Measurements from ENCODE around the gene EPS15. TPM values are rescaled to one million over a fixed set of nuclear protein-coding genes. Genes with fewer than 3 reads are reported as not detected.
A peak's percentile ranks its signal among the peaks of the same experiment; 100 is the strongest.
"Not testable (repeated sequence)": the region's sequence is repeated elsewhere in the genome, so short reads cannot be mapped to it uniquely, and the experiment has no call there.

EPS15 gene
- total RNA-seq, 5 donors from 2014 or later (not counting 1 experiment from before 2014, with no cell fraction given): 61.0 to 76.1 (median 75.2) TPM

DNA sequence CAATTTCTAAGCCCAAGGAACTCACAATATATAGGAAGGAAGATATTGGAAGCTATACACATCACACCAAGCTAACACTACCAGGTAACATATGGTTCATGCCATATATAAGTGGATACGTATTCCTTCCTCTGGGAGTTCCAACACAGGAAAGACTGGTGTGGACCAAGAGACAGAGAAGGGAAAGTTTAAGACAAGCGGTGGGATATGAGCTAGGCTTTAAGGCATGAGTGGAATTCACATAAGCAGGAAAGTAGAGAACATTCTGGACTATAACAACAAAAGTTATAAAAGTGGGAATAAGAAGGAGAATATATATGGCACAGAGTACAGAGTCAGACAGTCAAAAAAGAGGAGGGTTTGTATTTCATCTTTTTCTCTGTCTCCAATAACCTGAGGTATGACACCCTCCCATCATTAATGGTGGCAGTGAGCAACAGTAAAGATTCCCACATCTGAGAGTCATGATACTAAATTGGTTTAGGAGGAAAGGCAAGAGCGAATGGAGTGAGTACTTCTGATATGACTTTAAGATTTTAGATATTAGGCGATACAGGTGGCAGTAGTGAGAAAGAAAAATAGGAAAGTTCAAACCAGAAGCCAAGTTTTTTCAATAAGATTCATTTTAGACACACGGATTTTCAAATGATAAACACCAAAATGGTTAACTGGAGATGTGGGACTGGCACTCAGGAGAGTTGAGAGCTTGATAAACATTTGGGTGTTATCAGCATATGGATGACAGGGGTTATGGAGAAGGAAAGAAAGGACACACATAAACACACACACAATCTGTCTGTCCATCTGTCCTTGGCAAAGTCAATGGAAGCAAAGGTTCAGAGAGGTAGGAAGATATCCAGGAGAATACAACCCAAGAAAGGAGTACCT is 101.3 kb downstream of the EPS15 start:
- no peaks in the 10 kb centered on the region for H3K27me3 ChIP-seq (replicated peaks in 1 of 2; ENCODE audit: control insufficient read depth in 2 of 2, extremely low read depth in 1 of 2, insufficient read depth in 2 of 2, low read length in 1 of 2)
- ChIA-PET POLR2A (no interaction called here), CTCF (interaction anchor here in 1 of 2 donors (0.5 kb wide), 1 partner anchor 1207 kb away, joined by 3 read pairs; no protein-coding TSS in a partner anchor)
- H3K36me3 ChIP-seq (ENCODE audit: control insufficient read depth in 2 of 2, extremely low read depth in 1 of 2, insufficient read depth in 1 of 2, low read length in 1 of 2): peaks cover 0 to 11% of the 10 kb centered on the region in 2 donors
- 93% methylated on average over 2 of the region's 5 CpGs for WGBS (ENCODE audit: insufficient coverage)
- H3K4me1 ChIP-seq (ENCODE audit: control insufficient read depth in 1 of 2, extremely low read depth in 1 of 2, insufficient read depth in 2 of 2, low read length in 2 of 2): no peaks in the 10 kb centered on the region
- peaks cover 56% of the 10 kb centered on the region for H3K36me3 Mint-ChIP-seq
- no peak for DNase-seq
- H3K9me3 Mint-ChIP-seq: no peaks in the 10 kb centered on the region
- no peak overlapping the region for H3K27ac ChIP-seq (ENCODE audit: low read length)
- H3K9me3 ChIP-seq: no peaks in the 10 kb centered on the region
- no peak overlapping the region for H3K4me3 ChIP-seq (ENCODE audit: control insufficient read depth in 1 of 2, extremely low read depth in 1 of 2, low read length in 1 of 2)
- H3K4me3 Mint-ChIP-seq: no peak overlapping the region
- H3K4me1 Mint-ChIP-seq: peaks cover 3 to 7% (median 7%) of the 10 kb centered on the region in 3 donors
- no peaks in the 10 kb centered on the region for H3K27me3 Mint-ChIP-seq
- ATAC-seq (replicated peaks in 1 of 4): no peak
- H3K27ac Mint-ChIP-seq: peak overlapping the region in 1 of 2 donors; percentile 7

DNA sequence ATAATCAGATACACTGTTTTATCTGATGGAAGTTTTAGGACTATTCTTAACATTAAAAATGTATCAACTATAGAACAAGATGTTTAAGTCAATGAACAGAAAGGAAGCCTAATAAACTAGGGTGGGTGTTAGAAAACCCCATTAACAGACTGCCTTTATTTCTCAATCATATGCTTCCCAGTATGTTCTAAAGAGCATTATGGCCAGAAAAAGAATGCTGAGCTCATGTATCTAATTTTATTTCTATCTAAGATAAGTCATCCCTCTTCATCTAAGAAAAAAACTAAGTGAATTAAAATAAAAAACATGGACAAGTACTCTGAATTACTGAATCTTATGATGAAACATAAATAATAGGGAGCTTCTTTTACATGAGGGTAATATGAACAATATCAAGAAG is 102.2 kb downstream of the EPS15 start:
- Mint-ChIP-seq H3K4me3 (no peak overlapping the region), H3K36me3 (peaks cover 59% of the 10 kb centered on the region), H3K27ac (no peak overlapping the region), H3K27me3 (no peaks in the 10 kb centered on the region), H3K9me3 (no peaks in the 10 kb centered on the region), H3K4me1 (peaks cover 0 to 7% (median 4%) of the 10 kb centered on the region in 3 donors)
- DNase-seq (no peak), ATAC-seq (replicated peaks in 1 of 4) (no peak)
- Histone ChIP-seq H3K9me3 (no peaks in the 10 kb centered on the region), H3K4me3 (ENCODE audit: control insufficient read depth in 1 of 2, extremely low read depth in 1 of 2, low read length in 1 of 2) (no peak overlapping the region), H3K27me3 (replicated peaks in 1 of 2; ENCODE audit: control insufficient read depth in 2 of 2, extremely low read depth in 1 of 2, insufficient read depth in 2 of 2, low read length in 1 of 2) (no peaks in the 10 kb centered on the region), H3K27ac (ENCODE audit: low read length) (no peak overlapping the region), H3K4me1 (ENCODE audit: control insufficient read depth in 1 of 2, extremely low read depth in 1 of 2, insufficient read depth in 2 of 2, low read length in 2 of 2) (no peaks in the 10 kb centered on the region), H3K36me3 (ENCODE audit: control insufficient read depth in 2 of 2, extremely low read depth in 1 of 2, insufficient read depth in 1 of 2, low read length in 1 of 2) (peaks cover 0 to 13% of the 10 kb centered on the region in 2 donors)
- ChIA-PET POLR2A (interaction anchor here in 1 of 2 donors (0.6 kb wide), 1 partner anchor 19 kb away, joined by 3 read pairs; no protein-coding TSS in a partner anchor), CTCF (no interaction called here)

DNA sequence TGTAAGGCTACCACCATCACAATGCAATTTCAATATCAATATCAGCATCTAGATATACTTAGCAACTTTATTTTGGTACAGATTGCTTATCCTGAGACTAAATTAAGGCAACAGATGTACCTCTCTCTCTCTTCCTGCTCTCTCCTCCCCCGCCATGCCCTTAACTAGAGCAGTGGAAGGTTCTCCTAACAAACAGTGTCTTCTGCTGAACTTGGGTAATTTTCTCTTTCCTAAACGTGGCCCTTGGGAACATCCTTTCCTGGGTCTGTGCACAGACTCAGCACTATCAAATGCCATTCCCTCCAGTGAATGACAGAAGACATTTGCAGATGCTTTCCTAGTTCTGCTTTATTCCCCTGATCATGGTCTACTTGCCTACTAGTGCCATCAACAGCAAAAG is 103.1 kb downstream of the EPS15 start:
- no peak overlapping the region for H3K4me3 ChIP-seq (ENCODE audit: control insufficient read depth in 1 of 2, extremely low read depth in 1 of 2, low read length in 1 of 2)
- no peaks in the 10 kb centered on the region for H3K27me3 ChIP-seq (replicated peaks in 1 of 2; ENCODE audit: control insufficient read depth in 2 of 2, extremely low read depth in 1 of 2, insufficient read depth in 2 of 2, low read length in 1 of 2)
- H3K27ac Mint-ChIP-seq: no peak overlapping the region
- DNase-seq (no peak), ATAC-seq (replicated peaks in 1 of 4) (no peak)
- peaks cover 56% of the 10 kb centered on the region for H3K36me3 Mint-ChIP-seq
- no peaks in the 10 kb centered on the region for H3K9me3 ChIP-seq
- H3K27me3 Mint-ChIP-seq: no peaks in the 10 kb centered on the region
- no peak overlapping the region for H3K4me3 Mint-ChIP-seq
- no peaks in the 10 kb centered on the region for H3K4me1 ChIP-seq (ENCODE audit: control insufficient read depth in 1 of 2, extremely low read depth in 1 of 2, insufficient read depth in 2 of 2, low read length in 2 of 2)
- 94% methylated on average over 2 of the region's 2 CpGs for WGBS (ENCODE audit: insufficient coverage)
- ChIA-PET POLR2A (no interaction called here), CTCF (no interaction called here)
- H3K27ac ChIP-seq (ENCODE audit: low read length): no peak overlapping the region
- peaks cover 0 to 13% of the 10 kb centered on the region in 2 donors for H3K36me3 ChIP-seq (ENCODE audit: control insufficient read depth in 2 of 2, extremely low read depth in 1 of 2, insufficient read depth in 1 of 2, low read length in 1 of 2)
- H3K9me3 Mint-ChIP-seq: no peaks in the 10 kb centered on the region
- peaks cover 0 to 5% (median 4%) of the 10 kb centered on the region in 3 donors for H3K4me1 Mint-ChIP-seq

- no peak overlapping the region for H3K27ac Mint-ChIP-seq
- Histone ChIP-seq H3K27me3 (replicated peaks in 1 of 2; ENCODE audit: control insufficient read depth in 2 of 2, extremely low read depth in 1 of 2, insufficient read depth in 2 of 2, low read length in 1 of 2) (no peaks in the 10 kb centered on the region), H3K4me3 (ENCODE audit: control insufficient read depth in 1 of 2, extremely low read depth in 1 of 2, low read length in 1 of 2) (no peak overlapping the region), H3K27ac (ENCODE audit: low read length) (no peak overlapping the region), H3K9me3 (no peaks in the 10 kb centered on the region), H3K4me1 (ENCODE audit: control insufficient read depth in 1 of 2, extremely low read depth in 1 of 2, insufficient read depth in 2 of 2, low read length in 2 of 2) (no peaks in the 10 kb centered on the region), H3K36me3 (ENCODE audit: control insufficient read depth in 2 of 2, extremely low read depth in 1 of 2, insufficient read depth in 1 of 2, low read length in 1 of 2) (peaks cover 0 to 11% of the 10 kb centered on the region in 2 donors)
- H3K4me1 Mint-ChIP-seq: peaks cover 0 to 4% (median 0%) of the 10 kb centered on the region in 3 donors
- ATAC-seq (replicated peaks in 1 of 4): no peak
- no peaks in the 10 kb centered on the region for H3K9me3 Mint-ChIP-seq
- no peak overlapping the region for H3K4me3 Mint-ChIP-seq
- H3K36me3 Mint-ChIP-seq: peaks cover 48% of the 10 kb centered on the region
- H3K27me3 Mint-ChIP-seq: no peaks in the 10 kb centered on the region
- POLR2A ChIA-PET: interaction anchor here in 1 of 2 donors (0.6 to 0.7 kb wide), 2 partner anchors 70 to 725 kb away, joined by 3 to 4 read pairs; no protein-coding TSS in a partner anchor
- DNase-seq: no peak
- CTCF ChIA-PET: no interaction called here
These were observed 104.3 kb downstream of the EPS15 start for GRCh38 chr1:51414811-51415210.

DNA sequence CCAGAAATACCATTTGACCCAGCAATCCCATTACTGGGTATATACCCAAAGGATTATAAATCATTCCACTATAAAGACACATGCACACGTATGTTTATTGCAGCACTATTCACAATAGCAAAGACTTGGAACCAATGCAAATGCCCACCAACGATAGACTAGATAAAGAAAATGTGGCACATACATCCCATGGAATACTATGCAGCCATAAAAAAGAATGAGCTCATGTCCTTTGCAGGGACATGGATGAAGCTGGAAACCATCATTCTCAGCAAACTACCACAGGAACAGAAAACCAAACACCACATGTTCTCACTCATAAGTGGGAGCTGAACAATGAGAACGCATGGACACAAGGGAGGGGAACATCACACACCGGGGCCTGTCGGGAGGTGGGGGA is 107.2 kb downstream of the EPS15 start:
- H3K27me3 Mint-ChIP-seq; H3K27me3 ChIP-seq (replicated peaks in 1 of 2; ENCODE audit: control insufficient read depth in 2 of 2, extremely low read depth in 1 of 2, insufficient read depth in 2 of 2, low read length in 1 of 2); H3K4me3 Mint-ChIP-seq; H3K9me3 ChIP-seq; POLR2A ChIA-PET; H3K27ac Mint-ChIP-seq; DNase-seq; ATAC-seq (replicated peaks in 1 of 4); H3K4me1 Mint-ChIP-seq; H3K4me3 ChIP-seq (ENCODE audit: control insufficient read depth in 1 of 2, extremely low read depth in 1 of 2, low read length in 1 of 2); CTCF ChIA-PET; H3K9me3 Mint-ChIP-seq; H3K4me1 ChIP-seq (ENCODE audit: control insufficient read depth in 1 of 2, extremely low read depth in 1 of 2, insufficient read depth in 2 of 2, low read length in 2 of 2); H3K27ac ChIP-seq (ENCODE audit: low read length): not testable (repeated sequence)
- H3K36me3 ChIP-seq (ENCODE audit: control insufficient read depth in 2 of 2, extremely low read depth in 1 of 2, insufficient read depth in 1 of 2, low read length in 1 of 2): peaks cover 0 to 32% of the 10 kb centered on the region in 2 donors
- peaks cover 47% of the 10 kb centered on the region for H3K36me3 Mint-ChIP-seq
- no CpG with 5 or more reads among the region's 5 CpGs for WGBS (ENCODE audit: insufficient coverage)

GRCh38 chr1:51410568-51411460 is 108.3 kb downstream of the EPS15 start:
- H3K9me3 Mint-ChIP-seq: no peaks in the 10 kb centered on the region
- no peaks in the 10 kb centered on the region for H3K27me3 Mint-ChIP-seq
- Histone ChIP-seq H3K36me3 (ENCODE audit: control insufficient read depth in 2 of 2, extremely low read depth in 1 of 2, insufficient read depth in 1 of 2, low read length in 1 of 2) (peaks cover 0 to 42% of the 10 kb centered on the region in 2 donors), H3K27me3 (replicated peaks in 1 of 2; ENCODE audit: control insufficient read depth in 2 of 2, extremely low read depth in 1 of 2, insufficient read depth in 2 of 2, low read length in 1 of 2) (no peaks in the 10 kb centered on the region), H3K4me1 (ENCODE audit: control insufficient read depth in 1 of 2, extremely low read depth in 1 of 2, insufficient read depth in 2 of 2, low read length in 2 of 2) (no peaks in the 10 kb centered on the region), H3K9me3 (no peaks in the 10 kb centered on the region), H3K4me3 (ENCODE audit: control insufficient read depth in 1 of 2, extremely low read depth in 1 of 2, low read length in 1 of 2) (no peak overlapping the region), H3K27ac (ENCODE audit: low read length) (no peak overlapping the region)
- DNase-seq (no peak), ATAC-seq (replicated peaks in 1 of 4) (no peak)
- H3K27ac Mint-ChIP-seq: no peak overlapping the region
- ChIA-PET POLR2A (no interaction called here), CTCF (interaction anchor here in 1 of 2 donors (0.6 kb wide), 1 partner anchor 1232 kb away, joined by 3 read pairs; no protein-coding TSS in a partner anchor)
- H3K4me1 Mint-ChIP-seq: no peaks in the 10 kb centered on the region
- WGBS (ENCODE audit: insufficient coverage): 100% methylated on average over 1 of the region's 5 CpGs
- peaks cover 51% of the 10 kb centered on the region for H3K36me3 Mint-ChIP-seq
- H3K4me3 Mint-ChIP-seq: no peak overlapping the region

All from T-cell (primary cell).